ENCODE results near the gene SERPINA1. TPM values are rescaled to one million over a fixed set of nuclear protein-coding genes. Genes with fewer than 3 reads are reported as not detected.
"Not testable (repeated sequence)": the region's sequence is repeated elsewhere in the genome, so short reads cannot be mapped to it uniquely, and the experiment has no call there.

The SERPINA1 gene
- polyA plus RNA-seq, 2 of the 4 experiments (the other 2 are of a cell fraction): 0.34 to 2.2 TPM

GRCh38 chr14:94354638-94355185 is 33.7 kb downstream of the SERPINA1 start:
- ATAC-seq: no peak

DNA sequence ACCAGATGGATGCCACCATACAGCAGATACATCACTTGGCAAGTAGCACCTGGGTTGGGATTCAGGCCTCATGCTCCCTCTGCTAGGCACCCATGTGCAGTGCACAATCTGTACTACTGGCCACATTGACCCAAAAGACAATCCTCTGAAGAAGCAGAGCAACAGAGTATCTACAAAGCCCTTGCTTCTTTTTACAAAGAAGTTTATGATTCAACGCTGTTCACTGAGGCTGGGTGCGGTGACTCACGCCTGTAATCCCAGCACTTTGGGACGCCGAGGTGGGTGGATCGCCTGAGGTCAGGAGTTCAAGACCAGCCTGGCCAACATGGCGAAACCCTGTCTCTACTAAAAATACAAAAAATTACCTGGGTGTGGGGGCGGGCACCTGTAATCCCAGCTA is 34.2 kb downstream of the SERPINA1 start:
- H3K4me1 ChIP-seq: peaks cover 13% of the 10 kb centered on the region; the same call in 2 of the 3 replicates
- H3K4me3 ChIP-seq; POLR2A ChIA-PET; DNase-seq (ENCODE audit: low read depth in 1 of 2, low spot score in 1 of 2); ATAC-seq; H3K4me2 ChIP-seq; FAIRE-seq; H3K27ac ChIP-seq; H3K9me3 ChIP-seq: not testable (repeated sequence)
- 63% methylated on average over 8 of the region's 8 CpGs for WGBS (ENCODE audit: missing lambda C conversion rate)
- CTCF ChIA-PET: interaction anchor here (1.6 to 1.7 kb wide), 2 partner anchors 8 to 324 kb away, joined by 3 to 4 read pairs; no protein-coding TSS in a partner anchor

More at GRCh38 chr14:94354638-94355185, 33.7 kb downstream of the SERPINA1 start:
- ChIA-PET CTCF (interaction anchor here (0.6 to 3.5 kb wide), 8 partner anchors 8 to 380 kb away, joined by 3 to 24 read pairs (median 3); no protein-coding TSS in a partner anchor), POLR2A (no interaction called here)
- FAIRE-seq (no peak), DNase-seq (ENCODE audit: low read depth in 1 of 2, low spot score in 1 of 2) (no peak)
- no peak for TF ChIP-seq ZSCAN20 (CRISPR knock-in tag; IDR thresholded peaks at IDR 0.05)
- no peak for TF ChIP-seq JUNB (IDR thresholded peaks at IDR 0.05)
- no peak for TF ChIP-seq ZFP36 (IDR thresholded peaks at IDR 0.05; ENCODE audit: borderline replicate concordance, partially characterized antibody)
- TF ChIP-seq NFE2L2 (conservative IDR thresholded peaks at IDR 0.05; ENCODE audit: low read length): no peak
- no peak for TF ChIP-seq CBX2 (IDR thresholded peaks at IDR 0.05; ENCODE audit: borderline replicate concordance, low read depth)
- TF ChIP-seq BCL3 (IDR thresholded peaks at IDR 0.05): no peak
- TF ChIP-seq KDM5A (IDR thresholded peaks at IDR 0.05): no peak
- TF ChIP-seq ZNF302 (CRISPR knock-in tag; IDR thresholded peaks at IDR 0.05): no peak
- TF ChIP-seq REST (IDR thresholded peaks at IDR 0.05): no peak
- no peak for TF ChIP-seq POLR2A (IDR thresholded peaks at IDR 0.05; ENCODE audit: low read length)
- Histone ChIP-seq H3K4me2 (peak overlapping the region; percentile 72), H3K4me1 (peaks cover 13% of the 10 kb centered on the region; the same call in 2 of the 3 replicates), H3K4me3 (no peak overlapping the region), H3K9me3 (no peaks in the 10 kb centered on the region), H3K27ac (no peak overlapping the region)
- 84% methylated on average over 3 of the region's 3 CpGs for WGBS (ENCODE audit: missing lambda C conversion rate)

DNA sequence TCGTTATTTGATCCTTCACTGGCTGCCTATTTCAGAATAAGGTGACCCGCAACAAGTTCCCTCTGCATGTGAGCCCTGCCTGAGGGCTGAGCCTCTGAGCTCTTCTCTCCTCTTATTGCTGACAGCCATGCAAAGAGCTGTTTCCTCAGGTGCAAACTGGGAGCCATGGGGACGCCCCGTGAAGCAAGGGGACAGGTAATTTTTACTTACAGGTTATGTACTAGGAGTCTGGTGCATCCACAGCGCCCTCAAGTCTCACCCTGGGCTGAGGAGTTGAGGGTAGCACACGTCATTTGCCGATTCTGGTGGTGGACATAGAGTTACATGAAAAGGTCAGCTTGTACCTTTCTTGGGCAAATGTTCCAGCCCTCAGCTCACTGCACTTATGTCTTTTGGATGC is 39.1 kb downstream of the SERPINA1 start:
- Histone ChIP-seq H3K4me3 (no peak overlapping the region), H3K4me1 (peaks cover 19% of the 10 kb centered on the region), H3K4me2 (no peak overlapping the region), H3K27ac (no peak overlapping the region), H3K9me3 (no peaks in the 10 kb centered on the region)
- ChIA-PET POLR2A (no interaction called here), CTCF (no interaction called here)
- DNase-seq (ENCODE audit: low read depth in 1 of 2, low spot score in 1 of 2) (no peak), FAIRE-seq (no peak), ATAC-seq (no peak)
- TF ChIP-seq CHD4 (IDR thresholded peaks at IDR 0.05; ENCODE audit: borderline replicate concordance) (no peak), POLR2A (IDR thresholded peaks at IDR 0.05; ENCODE audit: low read length) (no peak), HOXB5 (CRISPR knock-in tag; IDR thresholded peaks at IDR 0.05) (no peak), HDAC2 (IDR thresholded peaks at IDR 0.05) (no peak), FOXS1 (CRISPR knock-in tag; IDR thresholded peaks at IDR 0.05) (no peak), CEBPB (IDR thresholded peaks at IDR 0.05) (no peak), CBX8 (IDR thresholded peaks at IDR 0.05) (no peak), EHMT2 (IDR thresholded peaks at IDR 0.05; ENCODE audit: low read depth) (no peak), TP53 (CRISPR knock-in tag; IDR thresholded peaks at IDR 0.05) (no peak), KDM5A (IDR thresholded peaks at IDR 0.05) (no peak), NFE2L2 (conservative IDR thresholded peaks at IDR 0.05; ENCODE audit: low read length) (no peak), ZC3H11A (IDR thresholded peaks at IDR 0.05) (no peak)
- TF ChIP-seq, protein P1, sequence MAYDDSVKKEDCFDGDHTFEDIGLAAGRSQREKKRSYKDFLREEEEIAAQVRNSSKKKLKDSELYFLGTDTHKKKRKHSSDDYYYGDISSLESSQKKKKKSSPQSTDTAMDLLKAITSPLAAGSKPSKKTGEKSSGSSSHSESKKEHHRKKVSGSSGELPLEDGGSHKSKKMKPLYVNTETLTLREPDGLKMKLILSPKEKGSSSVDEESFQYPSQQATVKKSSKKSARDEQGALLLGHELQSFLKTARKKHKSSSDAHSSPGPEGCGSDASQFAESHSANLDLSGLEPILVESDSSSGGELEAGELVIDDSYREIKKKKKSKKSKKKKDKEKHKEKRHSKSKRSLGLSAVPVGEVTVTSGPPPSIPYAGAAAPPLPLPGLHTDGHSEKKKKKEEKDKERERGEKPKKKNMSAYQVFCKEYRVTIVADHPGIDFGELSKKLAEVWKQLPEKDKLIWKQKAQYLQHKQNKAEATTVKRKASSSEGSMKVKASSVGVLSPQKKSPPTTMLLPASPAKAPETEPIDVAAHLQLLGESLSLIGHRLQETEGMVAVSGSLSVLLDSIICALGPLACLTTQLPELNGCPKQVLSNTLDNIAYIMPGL (CRISPR knock-in tag; IDR thresholded peaks at IDR 0.05; ENCODE audit: borderline replicate concordance): no peak
- TF ChIP-seq, protein P2, sequence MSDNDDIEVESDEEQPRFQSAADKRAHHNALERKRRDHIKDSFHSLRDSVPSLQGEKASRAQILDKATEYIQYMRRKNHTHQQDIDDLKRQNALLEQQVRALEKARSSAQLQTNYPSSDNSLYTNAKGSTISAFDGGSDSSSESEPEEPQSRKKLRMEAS (IDR thresholded peaks at IDR 0.05): no peak
- WGBS (ENCODE audit: missing lambda C conversion rate): 48% methylated on average over 7 of the region's 7 CpGs

Measured in A549 (cell line).